Measurements from ENCODE around the gene NRIP3.
"Not testable (repeated sequence)": the region's sequence is repeated elsewhere in the genome, so short reads cannot be mapped to it uniquely, and the experiment has no call there.

Gene NRIP3

DNA sequence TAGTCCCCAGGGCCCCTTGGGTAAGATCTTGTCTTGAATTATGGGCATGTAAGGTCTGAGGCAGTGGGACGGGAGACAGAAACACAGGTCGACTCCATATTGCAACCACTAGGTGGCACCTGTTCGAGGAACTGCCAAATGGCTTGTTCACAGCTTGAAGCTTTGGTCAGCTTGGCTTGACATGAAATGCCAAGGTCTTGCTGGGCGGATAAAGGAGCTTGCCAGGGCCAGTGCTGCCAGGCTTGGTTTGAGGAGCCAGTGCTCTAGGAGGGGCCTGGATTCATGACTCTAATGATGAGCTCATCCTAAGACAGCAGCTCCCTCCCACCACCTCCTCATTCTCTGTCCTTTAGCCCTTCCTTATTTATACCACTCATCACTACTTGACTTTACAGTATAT lies 11.9 kb upstream of the NRIP3 start:
- DNase-seq = peak; percentile 34

DNA sequence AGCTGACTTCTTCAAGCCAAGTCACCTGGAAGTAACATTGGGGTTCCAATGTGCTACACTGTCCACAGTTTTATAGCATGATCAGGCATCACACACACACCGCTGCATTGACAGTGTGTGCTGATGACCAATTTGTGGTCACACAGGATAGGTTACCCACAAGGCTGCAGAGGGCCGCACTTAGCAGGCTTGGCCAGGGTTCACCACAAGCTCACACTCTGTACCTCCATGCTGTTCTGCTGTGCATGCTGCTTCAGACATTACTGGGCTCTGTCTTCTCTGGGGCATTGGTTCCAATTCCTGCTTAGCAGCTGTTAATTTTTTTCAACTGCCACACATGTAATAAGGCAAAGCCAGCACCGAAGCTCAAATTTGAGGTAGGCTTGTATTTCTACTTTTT lies 11.0 kb upstream of the NRIP3 start:
- no peak for DNase-seq

DNA sequence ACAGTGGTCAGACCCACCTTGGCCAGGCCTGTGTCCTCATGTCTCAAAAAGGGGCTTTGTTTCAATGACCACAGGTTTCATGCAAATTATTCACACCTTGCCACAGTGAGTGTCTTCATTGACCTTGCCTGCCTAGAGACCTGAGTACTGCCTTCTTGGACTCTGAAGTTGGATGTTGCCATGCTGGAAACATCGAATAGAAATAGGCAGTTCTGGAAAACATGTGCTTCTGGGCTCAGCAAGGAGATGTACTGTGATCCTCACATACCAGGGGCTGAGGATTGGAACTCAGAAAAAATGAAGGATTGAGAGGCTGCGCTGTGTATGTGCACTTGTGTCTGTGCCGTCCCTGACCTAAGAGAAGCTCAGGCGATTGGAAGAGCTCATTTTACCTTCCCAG lies 9.6 kb upstream of the NRIP3 start:
- DNase-seq = no peak

DNA sequence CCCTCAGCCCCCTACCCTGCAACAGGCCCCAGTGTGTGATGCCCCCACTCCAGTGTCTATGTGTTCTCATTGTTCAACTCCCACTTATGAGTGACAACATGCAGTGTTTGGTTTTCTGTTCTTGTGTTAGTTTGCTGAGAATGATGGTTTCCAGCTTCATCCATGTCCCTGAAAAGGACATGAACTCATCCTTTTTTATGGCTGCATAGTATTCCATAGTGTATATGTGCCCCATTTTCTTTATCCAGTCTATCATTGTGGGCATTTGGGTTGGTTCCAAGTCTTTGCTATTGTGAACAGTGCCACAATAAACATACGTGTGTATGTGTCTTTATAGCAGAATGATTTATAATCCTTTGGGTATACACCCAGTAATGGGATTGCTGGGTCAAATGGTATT lies 5.7 kb upstream of the NRIP3 start:
- DNase-seq = not testable (repeated sequence)

DNA sequence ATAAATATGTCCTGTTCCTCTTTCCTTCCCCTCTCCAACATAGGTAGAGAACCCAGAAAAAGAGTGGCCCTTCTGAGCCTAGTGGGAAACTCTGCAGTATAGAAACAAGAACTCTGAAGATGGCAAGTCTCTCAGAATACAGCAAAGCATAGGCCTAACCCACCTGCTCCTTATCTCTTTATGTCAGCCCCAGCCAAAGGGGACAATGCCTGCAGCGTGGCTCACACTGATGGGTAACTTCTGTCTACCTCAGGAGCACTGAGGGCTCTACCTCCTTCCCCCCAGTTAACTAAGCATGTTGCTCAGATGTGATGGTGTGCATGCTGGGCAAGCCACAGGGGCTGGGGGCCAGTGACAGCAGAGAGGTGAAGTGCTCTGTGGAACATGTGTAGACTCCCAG lies 4.9 kb upstream of the NRIP3 start:
- DNase-seq = no peak

DNA sequence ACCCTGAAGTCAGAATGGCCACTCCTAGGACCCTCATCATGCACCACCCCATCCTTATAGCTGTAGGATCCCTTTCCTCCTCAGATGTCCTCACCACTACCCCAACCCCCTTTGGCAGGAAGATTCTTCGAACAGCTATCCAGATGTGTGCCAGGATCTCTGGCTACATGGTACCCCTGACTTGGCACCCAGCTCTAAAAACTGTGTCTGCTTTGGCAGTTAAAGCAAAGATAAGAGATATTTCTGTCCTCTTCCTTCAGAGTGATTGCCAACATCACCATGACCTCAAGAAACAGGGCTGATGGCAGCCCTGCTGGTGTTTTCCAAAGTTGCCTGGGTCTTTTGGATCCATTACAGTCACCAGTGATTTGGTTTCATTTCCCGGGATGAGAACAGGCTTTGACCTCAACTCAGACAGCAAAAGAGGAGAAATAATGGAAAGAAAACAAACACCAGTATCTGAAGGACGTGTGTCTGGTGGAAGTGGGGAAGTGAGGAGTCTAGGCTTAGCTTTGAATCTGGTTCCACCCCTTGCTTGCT lies 4.3 kb upstream of the NRIP3 start:
- DNase-seq = no peak

DNA sequence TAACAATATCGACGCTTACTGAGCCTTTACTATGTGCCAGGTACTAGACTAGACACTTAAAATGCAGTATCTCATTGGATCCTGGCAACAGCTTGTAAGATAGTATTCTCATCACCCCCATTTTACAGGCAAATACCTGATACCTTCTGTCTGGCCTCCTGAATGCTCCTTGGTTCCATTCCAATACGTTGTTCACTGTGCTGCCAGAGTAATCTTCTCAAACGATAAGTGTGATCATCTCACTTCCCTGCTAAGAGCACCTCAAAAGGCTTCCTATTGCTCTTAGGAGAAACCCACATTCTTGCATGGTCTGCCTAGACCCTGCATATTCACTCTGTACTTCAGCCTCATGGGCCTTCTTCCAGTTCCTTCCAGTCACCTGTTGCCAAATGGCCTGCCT lies 1.3 kb upstream of the NRIP3 start:
- DNase-seq = no peak

DNA sequence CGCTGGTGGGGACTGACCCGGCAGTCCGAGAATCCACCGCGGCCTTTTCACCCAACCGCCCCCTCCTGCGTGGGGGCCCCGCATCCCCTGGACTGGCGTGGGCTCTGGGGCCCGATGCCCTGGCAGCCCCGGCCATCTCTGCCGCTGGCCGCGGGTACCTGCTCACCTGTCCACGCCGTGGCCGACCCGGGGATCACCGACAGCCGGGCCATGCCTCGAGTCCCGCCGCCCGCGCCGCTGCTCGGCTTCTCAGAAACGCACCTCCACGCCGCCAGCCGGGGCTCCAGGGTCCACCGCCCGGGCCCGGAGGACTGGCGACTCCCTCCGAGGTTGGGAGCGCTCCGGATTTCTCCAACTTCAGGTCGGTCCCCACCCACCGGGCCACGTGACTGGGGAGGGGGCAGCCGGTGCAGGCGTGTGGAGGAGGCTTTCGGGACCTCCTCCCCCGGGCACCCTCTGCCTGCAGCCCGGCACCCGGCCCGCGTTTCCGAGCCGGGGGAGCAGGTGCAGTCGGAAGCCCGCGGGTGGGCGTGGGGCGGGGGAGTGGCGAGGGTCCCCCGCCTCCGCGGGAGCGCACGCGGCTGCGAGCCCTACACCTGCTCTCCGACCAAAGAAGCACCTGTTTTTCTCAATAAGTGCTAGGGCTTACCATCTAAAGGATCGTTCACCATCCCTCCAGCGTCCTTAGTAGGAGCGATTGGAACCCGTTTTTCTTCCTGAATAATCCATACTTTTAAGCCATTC lies 554 bp upstream of the NRIP3 start:
- no peak for DNase-seq

DNA sequence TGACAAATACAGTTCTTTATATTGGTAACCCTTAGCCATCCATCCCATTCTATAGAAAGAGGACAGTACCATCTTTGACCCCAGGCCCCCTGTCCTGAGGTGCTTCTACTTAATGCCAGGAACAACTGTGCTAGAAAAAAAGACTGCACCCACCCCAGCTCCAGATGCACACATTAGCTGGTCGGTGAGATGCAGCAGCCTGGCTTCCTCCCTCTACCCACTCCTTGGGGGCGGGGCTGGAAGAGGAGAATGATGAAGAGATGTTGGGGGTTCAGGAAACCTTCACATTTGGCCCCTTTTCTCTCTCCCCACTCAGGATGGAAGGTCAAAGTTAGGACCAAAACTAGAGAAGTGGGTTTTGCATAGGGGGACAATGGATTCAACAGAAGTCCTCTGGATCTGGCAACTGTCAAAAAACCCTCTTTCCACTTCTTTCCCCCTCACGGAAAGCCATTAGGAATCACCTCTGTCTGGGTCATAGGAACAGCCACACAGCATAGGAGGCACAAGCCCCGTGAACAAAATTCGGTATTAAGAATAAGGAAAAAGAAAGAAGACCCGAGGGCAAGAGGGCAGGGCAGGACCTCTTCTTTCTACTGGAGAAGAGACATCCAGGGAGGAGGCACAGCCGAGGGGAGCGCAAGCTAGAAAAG lies 755 bp downstream of the NRIP3 start:
- DNase-seq = no peak

DNA sequence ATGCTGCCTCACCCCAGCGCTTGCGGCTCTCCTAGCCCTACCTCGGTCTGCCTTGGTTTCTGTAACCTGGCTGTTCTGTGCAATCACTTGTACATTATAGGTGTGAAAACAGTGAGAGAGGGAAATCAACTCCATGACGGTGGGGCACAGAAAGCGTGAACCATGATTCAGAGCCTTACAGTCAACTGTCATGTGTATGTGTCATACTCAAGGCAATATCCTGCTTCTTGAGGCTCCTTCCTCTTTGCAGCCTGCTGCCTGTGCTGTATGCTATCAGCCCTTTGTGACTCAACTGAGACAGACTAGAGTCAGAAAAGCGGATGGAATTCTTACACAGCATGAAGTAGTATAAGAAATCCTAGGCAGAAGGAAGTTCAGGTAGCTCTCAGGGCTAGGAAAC lies 2.1 kb downstream of the NRIP3 start:
- no peak for DNase-seq

DNA sequence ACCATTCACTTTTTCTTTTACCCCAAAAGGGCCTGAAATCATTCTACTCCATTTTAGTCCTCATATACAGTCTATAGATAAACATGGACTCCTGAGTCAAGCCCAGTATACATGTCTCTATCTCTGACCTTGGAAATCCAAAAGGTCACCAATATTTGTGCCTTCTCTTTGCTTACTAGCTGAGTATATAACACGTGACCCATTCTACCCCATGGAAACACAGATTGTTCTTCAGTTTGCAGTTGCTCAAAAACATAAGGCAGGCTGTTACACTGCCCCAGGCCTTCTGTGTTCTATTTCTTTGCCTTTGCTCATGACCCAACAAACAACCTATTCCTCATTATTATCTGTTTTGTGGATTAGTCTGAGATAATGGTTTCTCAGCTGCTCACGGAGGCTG lies 5.8 kb downstream of the NRIP3 start:
- DNase-seq = no peak

DNA sequence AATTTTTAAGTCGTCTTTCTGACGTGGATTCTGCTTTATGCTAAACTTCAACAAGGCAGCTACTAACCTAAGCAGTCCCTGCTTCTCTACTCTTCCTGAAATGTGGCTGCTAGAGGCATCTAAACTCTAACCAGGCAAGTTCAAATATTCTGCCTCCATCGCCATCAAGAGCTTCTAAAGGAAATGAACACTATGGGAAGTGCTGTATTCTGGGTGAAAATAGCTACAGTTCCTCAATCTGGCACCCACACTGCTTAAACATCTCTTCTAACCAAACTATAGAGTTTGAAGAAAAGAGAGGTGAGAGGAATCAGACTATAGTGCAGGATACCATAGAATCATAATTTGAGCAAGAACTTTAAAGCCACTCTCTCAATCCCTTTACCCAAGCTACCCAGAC lies 6.3 kb downstream of the NRIP3 start:
- no peak for DNase-seq

DNA sequence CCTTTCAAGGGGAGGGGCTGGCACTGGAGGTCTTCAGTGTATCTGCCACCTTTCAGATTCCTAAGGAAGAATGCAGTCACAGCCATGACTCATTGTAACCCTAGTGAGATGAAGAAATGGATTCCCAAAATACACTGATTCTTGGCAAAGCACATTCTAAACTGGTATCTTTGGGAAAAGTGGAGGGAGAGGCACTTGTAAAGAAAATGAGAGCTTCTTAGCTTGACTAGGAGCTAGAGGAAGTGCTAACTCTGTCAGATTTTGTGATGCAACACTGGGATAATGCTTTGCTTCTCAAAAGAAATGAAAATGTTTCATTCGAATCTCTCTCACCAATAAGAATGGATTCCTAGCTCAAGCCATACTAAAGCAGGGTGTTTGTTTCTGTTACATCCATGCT lies 14.3 kb downstream of the NRIP3 start:
- no peak for DNase-seq

DNA sequence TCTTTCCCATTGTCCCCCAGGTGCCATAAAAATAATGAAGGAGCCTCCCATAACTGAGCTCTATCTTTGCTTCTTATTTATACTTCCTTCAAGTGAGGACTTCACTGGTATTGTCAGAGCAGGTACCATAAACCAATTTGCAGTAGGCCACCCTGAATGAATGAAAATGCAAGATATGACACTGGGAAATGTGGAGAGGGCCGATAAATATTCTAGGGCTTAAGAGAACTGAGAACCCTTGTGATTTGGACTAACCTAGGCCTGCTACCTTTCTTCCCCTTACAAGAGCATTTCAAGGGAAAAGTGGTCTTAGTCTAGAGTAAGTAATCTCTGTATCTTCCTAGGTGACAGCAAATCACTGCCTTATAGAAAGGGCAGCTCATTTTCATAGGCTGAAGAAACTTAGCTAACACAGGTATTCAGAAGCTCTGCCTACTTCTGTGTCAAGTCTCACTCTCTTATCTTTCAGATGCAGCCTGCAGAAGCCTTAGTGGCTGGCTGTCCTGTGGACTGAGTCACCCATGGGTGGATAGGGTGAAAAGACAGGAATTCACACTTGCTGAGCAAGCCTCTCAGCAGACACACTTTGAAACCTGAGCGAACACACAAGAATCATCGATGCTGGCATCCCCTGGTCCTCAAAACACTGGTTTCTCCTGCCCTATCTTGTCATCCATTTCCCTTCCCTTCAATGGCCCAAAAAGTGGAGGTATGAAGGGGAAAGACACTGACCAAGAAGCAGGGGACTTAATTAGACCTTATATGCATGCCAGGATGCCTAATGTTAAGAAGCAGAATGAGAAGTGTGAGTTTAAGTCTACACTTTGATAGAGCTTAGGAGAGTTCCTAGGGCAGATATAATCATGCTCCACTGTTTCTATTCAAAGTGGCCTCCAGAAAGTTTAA lies 15.2 kb downstream of the NRIP3 start:
- no peak for DNase-seq

DNA sequence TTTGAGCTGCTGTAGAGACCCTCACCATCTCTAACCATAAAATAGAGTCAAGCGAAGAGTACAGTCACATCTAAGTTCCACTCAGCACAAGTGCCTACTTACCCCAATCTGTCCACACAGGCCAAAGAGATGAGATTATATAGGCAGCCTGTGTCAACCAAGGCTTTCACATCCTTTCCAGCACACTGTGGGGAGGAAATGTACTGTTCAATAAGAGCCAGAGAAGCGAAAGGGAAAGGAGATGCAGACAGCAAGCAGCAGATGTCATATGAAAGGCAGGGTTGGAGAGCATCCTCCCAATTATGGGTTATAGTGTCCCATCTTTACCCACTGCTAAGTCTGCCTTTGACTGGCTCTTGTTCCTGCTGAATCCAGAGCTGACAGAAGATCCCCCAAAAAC lies 16.4 kb downstream of the NRIP3 start:
- DNase-seq = no peak

DNA sequence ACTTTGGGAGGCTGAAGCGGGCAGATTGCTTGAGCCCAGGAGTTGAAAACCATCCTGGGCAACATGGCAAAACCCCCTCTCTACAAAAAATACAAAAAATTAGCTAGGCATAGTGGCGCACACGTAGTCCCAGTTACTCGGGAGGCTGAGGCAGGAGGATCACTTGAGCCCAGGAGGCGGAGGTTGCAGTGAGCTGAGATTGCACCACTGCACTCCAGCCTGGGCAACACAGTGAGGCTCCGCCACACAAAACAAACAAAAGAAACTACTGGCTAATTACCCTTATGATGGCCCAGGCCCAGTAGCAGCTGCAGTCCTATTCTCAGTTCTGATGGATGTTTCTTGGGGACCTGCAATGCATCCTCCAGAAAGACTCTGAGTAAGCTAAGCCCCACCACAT lies 17.0 kb downstream of the NRIP3 start:
- not testable (repeated sequence) for DNase-seq

DNA sequence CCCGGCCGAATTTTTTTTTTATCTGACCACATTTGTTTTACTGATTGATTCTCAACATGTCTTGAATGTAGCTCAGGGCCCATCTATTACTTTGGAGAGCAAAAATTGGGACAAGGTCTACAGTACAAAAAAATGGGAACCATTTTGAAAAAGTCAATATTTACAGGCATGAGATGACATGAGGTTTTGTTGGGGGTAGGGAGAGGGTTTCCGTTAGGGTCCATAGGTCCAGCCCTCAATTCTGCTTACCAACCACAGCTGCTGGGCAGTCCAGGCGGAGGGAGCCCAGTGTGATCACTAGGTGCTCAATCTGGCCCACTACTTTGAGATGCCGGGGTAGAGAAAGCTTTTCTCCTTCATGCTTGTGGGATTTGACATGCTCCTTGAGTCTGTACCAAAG lies 18.3 kb downstream of the NRIP3 start:
- DNase-seq = no peak

DNA sequence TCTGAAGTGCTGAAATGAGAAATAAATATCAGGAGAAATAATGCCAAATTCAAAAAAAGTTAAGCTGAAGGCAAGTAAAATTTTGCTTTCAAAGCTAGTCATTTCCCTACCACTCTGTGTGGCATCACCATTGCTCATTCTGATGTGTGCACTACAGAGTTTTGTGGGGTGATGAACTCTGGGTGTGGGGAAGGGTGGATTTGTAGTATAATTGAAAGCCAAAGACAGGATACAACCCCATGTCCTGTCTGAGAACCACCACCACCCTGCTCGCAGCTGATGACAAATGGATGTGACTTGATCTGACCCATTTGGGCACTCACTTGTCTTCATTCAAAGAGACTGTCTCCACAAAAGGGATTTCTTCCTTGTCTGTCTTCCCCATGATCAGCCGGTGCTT lies 20.2 kb downstream of the NRIP3 start:
- DNase-seq = no peak

DNA sequence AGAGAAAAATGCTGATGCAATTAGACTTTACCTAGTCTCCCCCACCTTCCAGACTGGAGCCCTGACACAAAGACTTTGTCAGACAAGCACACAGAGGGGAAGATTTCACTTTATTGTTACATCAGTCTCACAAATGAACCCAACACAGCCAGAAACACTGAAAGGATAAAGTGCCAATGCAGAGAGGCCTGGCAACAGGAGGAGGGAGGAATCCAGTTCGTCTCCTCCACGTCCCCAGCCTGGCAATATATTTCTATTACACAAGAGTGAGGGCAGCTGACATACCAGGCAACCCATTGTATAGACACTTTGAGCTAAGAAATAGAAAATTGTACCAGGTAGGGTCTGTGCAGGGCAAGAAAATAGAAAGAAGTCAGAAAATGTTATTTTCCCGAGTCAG lies 23.3 kb downstream of the NRIP3 start:
- DNase-seq = no peak

DNA sequence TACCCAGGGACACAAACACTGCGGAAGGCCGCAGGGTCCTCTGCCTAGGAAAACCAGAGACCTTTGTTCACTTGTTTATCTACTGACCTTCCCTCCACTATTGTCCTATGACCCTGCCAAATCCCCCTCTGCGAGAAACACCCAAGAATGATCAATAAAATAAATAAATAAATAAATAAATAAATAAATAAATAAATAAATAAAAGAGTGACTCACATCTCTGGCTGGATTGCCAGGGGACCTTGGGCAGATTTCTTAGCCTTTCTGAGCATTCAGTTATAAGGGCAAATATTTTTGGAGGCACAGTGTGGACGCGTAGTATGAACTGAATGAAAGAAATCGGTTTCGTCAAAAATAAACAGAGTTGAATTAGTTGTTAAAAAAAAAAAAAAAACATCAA lies 24.4 kb downstream of the NRIP3 start:
- not testable (repeated sequence) for DNase-seq

DNA sequence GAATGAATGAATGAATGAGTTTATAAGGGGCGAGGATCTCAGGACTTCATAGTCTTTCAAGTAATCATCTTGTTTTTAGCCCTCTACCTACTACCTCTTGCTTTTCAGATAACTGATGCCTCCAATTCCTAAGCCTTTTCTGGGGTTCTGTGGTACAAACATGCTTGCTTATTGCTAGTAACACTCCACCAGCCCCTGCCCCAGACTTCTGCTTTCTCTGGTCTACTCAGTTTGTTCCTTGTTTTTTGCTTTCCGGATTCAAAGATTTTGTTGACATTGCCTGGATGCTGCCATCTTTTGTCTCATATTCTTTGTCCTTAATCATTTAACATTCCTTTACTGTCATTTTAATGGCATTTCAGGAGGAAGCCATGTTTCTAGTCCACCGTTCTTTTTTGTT lies 30.7 kb downstream of the NRIP3 start:
- no peak for DNase-seq

DNA sequence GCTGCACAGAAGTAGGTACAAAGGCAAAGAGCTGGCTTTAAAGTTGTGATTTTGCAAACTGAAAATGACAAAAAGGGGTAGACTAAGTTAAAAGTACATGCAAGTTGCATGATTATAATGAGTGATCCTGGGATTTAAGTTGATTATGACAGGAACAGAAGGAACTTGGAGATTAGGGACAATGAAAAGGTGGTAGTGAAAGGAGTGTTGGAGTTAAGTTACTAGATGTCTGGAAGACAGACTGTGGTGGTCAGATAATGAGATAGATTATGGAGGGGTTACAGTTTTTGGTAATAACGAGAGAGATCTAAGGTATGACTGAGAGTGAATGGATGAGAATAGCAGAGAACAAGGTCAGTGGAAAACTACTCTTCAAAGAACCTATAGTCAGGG lies 31.9 kb downstream of the NRIP3 start:
- DNase-seq = no peak

DNA sequence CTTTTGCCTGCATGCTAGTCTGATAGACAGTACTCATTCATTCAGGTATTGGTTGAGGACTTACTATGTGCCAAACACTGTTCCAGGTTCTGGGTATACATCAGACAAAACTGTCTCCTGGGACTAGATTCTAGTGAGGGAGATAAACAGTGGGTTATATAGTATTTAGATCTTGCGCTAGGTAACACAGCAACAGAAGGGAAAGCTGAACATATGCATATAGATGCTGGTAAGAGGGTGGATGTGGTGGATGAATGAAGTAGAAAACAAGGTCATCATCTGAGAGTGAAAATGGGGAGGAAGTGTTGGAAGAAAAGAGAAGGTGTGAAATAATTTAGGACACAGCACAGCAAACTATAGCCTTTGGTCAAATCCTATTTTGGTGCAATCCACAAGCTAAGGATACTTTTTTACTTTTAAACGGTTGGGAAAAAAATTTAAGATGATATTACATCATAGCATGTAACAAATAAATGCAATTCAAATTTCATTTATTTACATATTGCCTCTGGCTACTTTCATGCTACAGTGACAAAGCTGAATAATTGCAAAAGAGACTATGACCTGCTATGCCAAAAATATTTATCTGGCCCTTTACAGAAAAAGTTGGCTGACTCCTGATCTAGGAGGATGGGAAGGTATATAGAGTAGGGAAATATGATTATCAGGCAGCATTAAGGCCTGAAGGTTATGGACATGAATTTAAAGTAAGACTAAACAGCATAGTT lies 32.4 kb downstream of the NRIP3 start:
- DNase-seq = no peak

Data from NCI-H1694 treated with DMSO at 0.1 percent for 48 hours (cell line).